Endodermal cell (in vitro differentiated cells): ENCODE data around the gene PRR36. TPM values are rescaled to one million over a fixed set of nuclear protein-coding genes. Genes with fewer than 3 reads are reported as not detected.

Experiments used
- DNase-seq: peaks from one replicate; pipeline ENCODE4 v3.0.0-alpha.2; 2017
- H3K27ac ChIP-seq: 2 replicates; pipeline ENCODE4 v1.5.1; 2013; ENCODE audit warnings: mild to moderate bottlenecking, low read depth, low read length, moderate library complexity
- H3K27me3 ChIP-seq: 2 replicates; pipeline ENCODE4 v1.6.1; 2013; ENCODE audit warnings: mild to moderate bottlenecking, low read length, moderate library complexity; ENCODE audit not compliant: insufficient read depth, control insufficient read depth, poor library complexity, severe bottlenecking
- H3K36me3 ChIP-seq: 2 replicates; pipeline ENCODE4 v1.7.0; 2013; ENCODE audit warnings: mild to moderate bottlenecking, low read length, moderate library complexity; ENCODE audit not compliant: control insufficient read depth, insufficient read depth
- H3K4me1 ChIP-seq: one replicate; pipeline ENCODE4 v1.7.0; 2013; ENCODE audit warnings: low read length; ENCODE audit not compliant: control insufficient read depth, insufficient read depth
- H3K4me3 ChIP-seq: 2 replicates; pipeline ENCODE4 v1.5.1; 2013; ENCODE audit warnings: mild to moderate bottlenecking, low read length, moderate library complexity
- H3K9ac ChIP-seq: 2 replicates; pipeline ENCODE4 v1.6.1; 2013; ENCODE audit warnings: mild to moderate bottlenecking, low read length, moderate library complexity; ENCODE audit not compliant: poor library complexity, severe bottlenecking; ENCODE audit errors: extremely low read depth
- H3K9me3 ChIP-seq: 2 replicates; pipeline ENCODE4 v1.6.1; 2013; ENCODE audit warnings: mild to moderate bottlenecking, low read length, moderate library complexity; ENCODE audit not compliant: control insufficient read depth
- H3K27ac Mint-ChIP-seq: 2 replicates; pipeline ENCODE4 v1.8.0; 2020; ENCODE audit warnings: mixed read lengths
- H3K27me3 Mint-ChIP-seq: 2 replicates; pipeline ENCODE4 v1.8.0; 2021; ENCODE audit warnings: mild to moderate bottlenecking, mixed read lengths; ENCODE audit not compliant: insufficient read depth
- H3K36me3 Mint-ChIP-seq: 2 replicates; pipeline ENCODE4 v1.8.0; 2020; ENCODE audit warnings: low read depth, mixed read lengths
- H3K4me1 Mint-ChIP-seq: 2 replicates; pipeline ENCODE4 v1.8.0; 2020; ENCODE audit warnings: mixed read lengths
- H3K4me3 Mint-ChIP-seq: 2 replicates; pipeline ENCODE4 v1.8.0; 2020; ENCODE audit warnings: mild to moderate bottlenecking, moderate library complexity, mixed read lengths
- H3K9me3 Mint-ChIP-seq: 2 replicates; pipeline ENCODE4 v1.8.0; 2020; ENCODE audit warnings: mild to moderate bottlenecking, mixed read lengths
- WGBS, 2 experiments: methylation state at CpG; one replicate each; pipeline versions ENCODE4 v1.1.5 to v1.1.7; 2013; ENCODE audit warnings: missing lambda C conversion rate in 2 of 2, mixed read lengths in 1 of 2; ENCODE audit not compliant: insufficient coverage in 1 of 2, insufficient read length in 1 of 2; 5-methylcytosine and 5-hydroxymethylcytosine counted together
- total RNA-seq, 2 donors: library from RNA; stranded (reverse); fragmentation: NEBNext Ultra II Directional in 1 of 2; extraction: Animal tissue kit (Norgen Biotek cat#: 25700) in 1 of 2; gene quantifications; 2 replicates in 1 of 2; 3 replicates in 1 of 2; pipeline ENCODE4 v1.2.1, GENCODE V29; 2021
- TF ChIP-seq, protein P1 (sequence below): fragments of 200-600 bp; sonication (generic); conservative IDR thresholded peaks from 2 replicates; pipeline ENCODE4 v1.5.0; 2021; ENCODE audit warnings: antibody characterized with exemption, mild to moderate bottlenecking

The PRR36 gene
- total RNA-seq, 2 donors from 2014 or later, result 9.5 to 20.2 TPM

DNA sequence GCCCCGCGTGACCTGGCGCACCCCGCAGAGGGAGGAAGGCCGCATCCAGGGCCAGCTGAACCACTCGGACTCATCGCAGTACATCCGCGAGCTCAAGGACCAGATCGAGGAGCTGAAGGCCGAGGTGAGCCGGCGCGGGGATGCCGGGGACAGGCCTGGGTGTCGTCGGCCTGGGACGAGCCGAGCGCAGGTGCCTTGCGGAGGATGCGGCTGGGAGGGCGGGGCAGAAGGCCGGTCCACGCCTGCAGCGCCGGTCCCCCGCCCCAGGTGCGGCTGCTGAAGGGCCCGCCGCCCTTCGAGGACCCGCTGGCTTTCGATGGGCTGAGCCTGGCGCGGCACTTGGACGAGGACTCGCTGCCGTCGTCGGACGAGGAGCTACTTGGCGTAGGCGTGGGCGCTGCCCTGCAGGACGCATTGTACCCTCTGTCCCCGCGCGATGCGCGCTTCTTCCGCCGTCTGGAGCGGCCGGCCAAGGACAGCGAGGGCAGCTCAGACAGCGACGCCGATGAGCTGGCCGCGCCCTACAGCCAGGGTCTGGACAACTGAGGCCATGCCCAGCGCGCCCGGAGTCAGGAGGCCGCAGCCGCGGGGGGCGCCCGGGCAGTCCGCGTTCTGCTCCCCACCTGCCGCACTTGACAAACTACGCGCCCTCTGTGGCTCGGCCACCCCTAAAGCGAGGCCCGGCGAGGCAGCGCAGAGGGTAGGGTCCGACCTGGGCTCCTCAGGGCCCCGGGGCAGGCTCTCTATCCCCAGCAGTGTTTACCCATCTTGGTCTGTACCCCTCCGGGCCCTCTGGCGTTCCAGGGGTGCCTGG, 10.8 kb downstream of the PRR36 start:
- H3K36me3 ChIP-seq, result no peaks in the 10 kb centered on the region
- H3K9me3 ChIP-seq, result no peaks in the 10 kb centered on the region
- Mint-ChIP-seq H3K27ac (no peak overlapping the region), H3K27me3 (peaks cover 90% of the 10 kb centered on the region), H3K4me1 (no peaks in the 10 kb centered on the region), H3K36me3 (no peaks in the 10 kb centered on the region), H3K9me3 (no peaks in the 10 kb centered on the region), H3K4me3 (peak overlapping the region; percentile 28)
- peaks cover 73% of the 10 kb centered on the region for H3K27me3 ChIP-seq
- 33 to 34% methylated on average over 36 to 83 of the region's 83 CpGs for WGBS, 2 experiments
- H3K27ac ChIP-seq, result no peak overlapping the region
- peak; percentile 86 for DNase-seq
- TF ChIP-seq, protein P1, sequence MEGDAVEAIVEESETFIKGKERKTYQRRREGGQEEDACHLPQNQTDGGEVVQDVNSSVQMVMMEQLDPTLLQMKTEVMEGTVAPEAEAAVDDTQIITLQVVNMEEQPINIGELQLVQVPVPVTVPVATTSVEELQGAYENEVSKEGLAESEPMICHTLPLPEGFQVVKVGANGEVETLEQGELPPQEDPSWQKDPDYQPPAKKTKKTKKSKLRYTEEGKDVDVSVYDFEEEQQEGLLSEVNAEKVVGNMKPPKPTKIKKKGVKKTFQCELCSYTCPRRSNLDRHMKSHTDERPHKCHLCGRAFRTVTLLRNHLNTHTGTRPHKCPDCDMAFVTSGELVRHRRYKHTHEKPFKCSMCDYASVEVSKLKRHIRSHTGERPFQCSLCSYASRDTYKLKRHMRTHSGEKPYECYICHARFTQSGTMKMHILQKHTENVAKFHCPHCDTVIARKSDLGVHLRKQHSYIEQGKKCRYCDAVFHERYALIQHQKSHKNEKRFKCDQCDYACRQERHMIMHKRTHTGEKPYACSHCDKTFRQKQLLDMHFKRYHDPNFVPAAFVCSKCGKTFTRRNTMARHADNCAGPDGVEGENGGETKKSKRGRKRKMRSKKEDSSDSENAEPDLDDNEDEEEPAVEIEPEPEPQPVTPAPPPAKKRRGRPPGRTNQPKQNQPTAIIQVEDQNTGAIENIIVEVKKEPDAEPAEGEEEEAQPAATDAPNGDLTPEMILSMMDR, result no peak
- H3K4me1 ChIP-seq, result peaks cover under 1% of the 10 kb centered on the region
- H3K4me3 ChIP-seq, result no peak overlapping the region
- H3K9ac ChIP-seq, result no peak overlapping the region

DNA sequence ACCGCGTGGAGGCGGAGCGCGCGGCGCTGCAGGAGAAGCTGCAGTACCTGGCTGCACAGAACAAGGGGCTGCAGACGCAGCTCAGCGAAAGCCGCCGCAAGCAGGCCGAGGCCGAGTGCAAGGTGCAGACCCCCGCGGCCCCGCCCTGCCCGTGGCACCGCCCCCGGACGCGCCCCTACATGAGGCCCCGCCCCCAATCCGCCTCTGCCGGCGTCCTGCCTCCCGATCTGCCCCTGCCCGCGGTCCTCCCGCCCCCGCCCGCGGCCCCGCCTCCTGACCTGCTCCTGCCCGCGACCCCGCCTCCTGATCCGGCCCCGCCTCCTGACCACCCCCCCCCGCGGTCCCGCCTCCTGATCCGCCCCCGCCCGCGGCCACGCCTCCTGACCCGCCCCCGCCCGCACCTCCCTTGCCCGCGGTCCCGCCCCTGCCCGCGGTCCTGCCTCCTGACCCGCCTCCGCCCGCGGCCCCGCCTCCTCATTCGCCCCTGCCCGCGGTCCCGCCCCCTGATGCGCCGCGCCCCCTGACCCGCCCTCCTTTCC, 11.7 kb downstream of the PRR36 start:
- H3K27me3 ChIP-seq, result peaks cover 74% of the 10 kb centered on the region
- no peak overlapping the region for H3K9ac ChIP-seq
- Mint-ChIP-seq H3K27ac (no peak overlapping the region), H3K27me3 (peaks cover 81% of the 10 kb centered on the region), H3K4me3 (peak overlapping the region; percentile 49), H3K36me3 (no peaks in the 10 kb centered on the region), H3K9me3 (no peaks in the 10 kb centered on the region), H3K4me1 (no peaks in the 10 kb centered on the region)
- H3K9me3 ChIP-seq, result no peaks in the 10 kb centered on the region
- 1% methylated on average over 53 of the region's 67 CpGs; no CpG with 5 or more reads in 1 of the 2 experiments for WGBS, 2 experiments
- TF ChIP-seq, protein P1, result no peak
- peaks cover 4% of the 10 kb centered on the region for H3K4me1 ChIP-seq
- peak; percentile 99 for DNase-seq
- no peaks in the 10 kb centered on the region for H3K36me3 ChIP-seq
- H3K27ac ChIP-seq, result no peak overlapping the region
- peak overlapping the region; percentile 58 for H3K4me3 ChIP-seq

DNA sequence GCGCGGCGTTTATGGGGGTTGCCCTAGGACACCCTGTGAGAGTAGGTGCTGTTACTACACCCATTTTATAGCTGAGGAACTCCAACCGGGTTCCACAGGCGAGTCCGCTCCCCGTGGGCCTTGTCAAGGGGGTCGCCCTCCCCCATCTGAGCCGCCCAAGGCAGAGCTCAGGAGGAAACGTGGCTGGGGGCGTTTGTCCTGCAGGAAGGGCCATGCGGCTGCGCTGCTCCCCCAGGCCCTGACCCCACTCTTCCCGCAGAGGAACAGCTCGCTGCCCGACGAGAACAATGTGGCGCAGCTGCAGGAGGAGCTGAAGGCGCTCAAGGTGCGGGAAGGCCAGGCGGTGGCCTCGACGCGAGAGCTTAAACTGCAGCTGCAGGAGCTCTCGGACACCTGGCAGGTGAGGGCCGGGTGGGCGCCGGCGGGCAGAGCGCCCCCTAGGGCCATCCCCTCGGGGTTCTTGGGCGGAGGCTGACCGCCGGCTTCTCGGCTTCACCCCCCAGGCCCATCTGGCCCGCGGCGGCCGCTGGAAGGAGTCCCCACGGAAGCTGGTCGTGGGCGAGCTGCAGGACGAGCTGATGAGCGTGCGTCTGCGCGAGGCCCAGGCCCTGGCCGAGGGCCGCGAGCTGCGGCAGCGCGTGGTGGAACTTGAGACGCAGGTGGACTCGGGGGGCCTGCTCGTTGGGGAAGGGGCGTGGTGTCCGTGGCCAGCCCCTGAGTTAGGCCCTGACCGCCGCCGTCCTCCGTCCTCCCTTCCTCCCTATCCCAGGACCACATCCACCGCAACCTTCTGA, 12.4 kb downstream of the PRR36 start:
- peaks cover 4% of the 10 kb centered on the region for H3K4me1 ChIP-seq
- H3K27ac ChIP-seq, result no peak overlapping the region
- H3K9me3 ChIP-seq, result no peaks in the 10 kb centered on the region
- H3K36me3 ChIP-seq, result no peaks in the 10 kb centered on the region
- no peaks in the 10 kb centered on the region for H3K36me3 Mint-ChIP-seq
- WGBS, 2 experiments, result 47 to 75% methylated on average over 17 to 63 of the region's 63 CpGs
- no peaks in the 10 kb centered on the region for H3K4me1 Mint-ChIP-seq
- H3K27me3 ChIP-seq, result peaks cover 72% of the 10 kb centered on the region
- TF ChIP-seq, protein P1, result peak; percentile 78
- peak overlapping the region; percentile 49 for H3K4me3 Mint-ChIP-seq
- DNase-seq, result peak; percentile 88
- no peak overlapping the region for H3K9ac ChIP-seq
- peaks cover 80% of the 10 kb centered on the region for H3K27me3 Mint-ChIP-seq
- peak overlapping the region; percentile 58 for H3K4me3 ChIP-seq
- H3K27ac Mint-ChIP-seq, result no peak overlapping the region
- H3K9me3 Mint-ChIP-seq, result no peaks in the 10 kb centered on the region
